Measurements from ENCODE around the gene ACAD9. TPM values are rescaled to one million over a fixed set of nuclear protein-coding genes. Genes with fewer than 3 reads are reported as not detected.
"Not testable (repeated sequence)": the region's sequence is repeated elsewhere in the genome, so short reads cannot be mapped to it uniquely, and the experiment has no call there.

ACAD9 gene
- total RNA-seq, result 10 to 100 TPM; 30.3 to 40.5 (median 34.4) TPM
- polyA plus RNA-seq, result 10 to 100 TPM; 16.2 to 32.4 (median 18.5) TPM

GRCh38 chr3:128879125-128879969 lies at the start of gene ACAD9:
ACAD9 (plus strand) TSS chr3:128879620; CDS start chr3:128879692, 72 bp downstream.
- intact Hi-C loops (cut with DNase I), result loop anchor here (1.0 to 2.0 kb wide), 4 partner anchors 153 to 261 kb away; partner anchors contain the start of genes RAB7A and RPN1
- Histone ChIP-seq H3K4me1 (peaks cover 0 to 37% (median 29%) of the 10 kb centered on the region in 4 donors), H3K36me3 (peaks cover 0 to 19% (median 0%) of the 10 kb centered on the region in 4 donors), H3K4me3 (peak within 1 kb of the TSS; percentile 62 to 81 (median 68)), H3K27me3 (no peaks in the 10 kb centered on the region), H3K9me3 (no peaks in the 10 kb centered on the region), H3K27ac (peak within 1 kb of the TSS; percentile 94 to 97 (median 96))
- peak; percentile 99 for DNase-seq
- WGBS, 2 donors, result 0% methylated on average over 65 of the region's 65 CpGs
- peak; percentile 98 to 99 (median 98) for TF ChIP-seq POLR2AphosphoS5 (IDR thresholded peaks at IDR 0.05)
- TF ChIP-seq POLR2A (IDR thresholded peaks at IDR 0.05), result peak; percentile 90 to 97
- peak in 1 of 4 donors; percentile 86 for TF ChIP-seq EP300 (IDR thresholded peaks at IDR 0.05)
- TF ChIP-seq, protein P1, sequence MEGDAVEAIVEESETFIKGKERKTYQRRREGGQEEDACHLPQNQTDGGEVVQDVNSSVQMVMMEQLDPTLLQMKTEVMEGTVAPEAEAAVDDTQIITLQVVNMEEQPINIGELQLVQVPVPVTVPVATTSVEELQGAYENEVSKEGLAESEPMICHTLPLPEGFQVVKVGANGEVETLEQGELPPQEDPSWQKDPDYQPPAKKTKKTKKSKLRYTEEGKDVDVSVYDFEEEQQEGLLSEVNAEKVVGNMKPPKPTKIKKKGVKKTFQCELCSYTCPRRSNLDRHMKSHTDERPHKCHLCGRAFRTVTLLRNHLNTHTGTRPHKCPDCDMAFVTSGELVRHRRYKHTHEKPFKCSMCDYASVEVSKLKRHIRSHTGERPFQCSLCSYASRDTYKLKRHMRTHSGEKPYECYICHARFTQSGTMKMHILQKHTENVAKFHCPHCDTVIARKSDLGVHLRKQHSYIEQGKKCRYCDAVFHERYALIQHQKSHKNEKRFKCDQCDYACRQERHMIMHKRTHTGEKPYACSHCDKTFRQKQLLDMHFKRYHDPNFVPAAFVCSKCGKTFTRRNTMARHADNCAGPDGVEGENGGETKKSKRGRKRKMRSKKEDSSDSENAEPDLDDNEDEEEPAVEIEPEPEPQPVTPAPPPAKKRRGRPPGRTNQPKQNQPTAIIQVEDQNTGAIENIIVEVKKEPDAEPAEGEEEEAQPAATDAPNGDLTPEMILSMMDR (IDR thresholded peaks at IDR 0.05), result no peak

- H3K36me3 ChIP-seq; intact Hi-C loops (cut with DNase I); H3K4me1 ChIP-seq; H3K9me3 ChIP-seq; H3K27ac ChIP-seq; H3K27me3 ChIP-seq; H3K4me3 ChIP-seq; DNase-seq: not testable (repeated sequence)
- WGBS, 2 donors, result 65 to 78% methylated on average over 7 of the region's 7 CpGs
Measured at GRCh38 chr3:128829925-128830625, 49.3 kb upstream of the ACAD9 start.

DNA sequence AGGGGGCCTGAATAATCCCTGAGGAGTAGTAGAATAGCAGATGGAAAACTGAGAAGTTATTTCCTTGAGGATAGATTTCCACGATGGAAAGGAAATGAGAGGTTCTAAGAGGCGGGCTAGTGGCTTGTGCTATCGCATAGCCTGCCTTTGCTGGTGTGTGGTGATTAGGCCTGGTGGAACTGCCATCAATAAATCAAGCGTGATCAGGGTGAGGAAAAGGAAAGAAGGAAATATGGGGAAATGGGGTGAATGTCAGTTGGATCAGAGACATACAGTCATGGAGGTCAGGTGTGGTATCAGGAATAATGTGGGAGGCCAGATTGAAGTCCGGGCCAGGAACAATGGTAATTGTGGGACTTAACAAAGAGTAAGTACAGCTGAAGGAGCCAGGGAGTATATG lies 48.7 kb upstream of the ACAD9 start:
- WGBS, 2 donors, result 93 to 95% methylated on average over 5 of the region's 5 CpGs
- H3K4me3 ChIP-seq; H3K9me3 ChIP-seq; H3K36me3 ChIP-seq; H3K27ac ChIP-seq; DNase-seq; H3K4me1 ChIP-seq; intact Hi-C loops (cut with DNase I); H3K27me3 ChIP-seq: not testable (repeated sequence)

DNA sequence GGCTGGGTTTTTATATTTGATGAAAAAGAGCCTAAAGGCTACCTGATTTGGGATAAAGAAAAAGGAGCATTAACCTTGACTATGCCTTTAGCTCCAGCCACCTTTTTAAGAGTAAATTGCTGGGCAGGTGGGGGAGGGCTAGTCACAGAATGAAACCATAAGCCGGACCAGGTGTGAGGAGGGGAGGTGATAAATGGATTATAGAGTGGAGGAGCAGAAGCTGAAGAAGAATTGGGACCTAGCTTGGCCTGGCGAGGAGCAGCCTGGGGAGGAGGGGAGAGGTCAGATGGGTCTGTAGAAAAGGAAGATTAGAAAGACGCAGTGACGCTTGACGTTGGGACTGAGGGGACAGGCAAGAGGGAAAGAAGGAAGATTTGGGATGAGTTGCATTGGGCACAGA lies 46.4 kb upstream of the ACAD9 start:
- 87 to 89% methylated on average over 5 of the region's 5 CpGs for WGBS, 2 donors
- H3K36me3 ChIP-seq; H3K27ac ChIP-seq; H3K4me1 ChIP-seq; DNase-seq; H3K27me3 ChIP-seq; intact Hi-C loops (cut with DNase I); H3K4me3 ChIP-seq; H3K9me3 ChIP-seq: not testable (repeated sequence)

DNA sequence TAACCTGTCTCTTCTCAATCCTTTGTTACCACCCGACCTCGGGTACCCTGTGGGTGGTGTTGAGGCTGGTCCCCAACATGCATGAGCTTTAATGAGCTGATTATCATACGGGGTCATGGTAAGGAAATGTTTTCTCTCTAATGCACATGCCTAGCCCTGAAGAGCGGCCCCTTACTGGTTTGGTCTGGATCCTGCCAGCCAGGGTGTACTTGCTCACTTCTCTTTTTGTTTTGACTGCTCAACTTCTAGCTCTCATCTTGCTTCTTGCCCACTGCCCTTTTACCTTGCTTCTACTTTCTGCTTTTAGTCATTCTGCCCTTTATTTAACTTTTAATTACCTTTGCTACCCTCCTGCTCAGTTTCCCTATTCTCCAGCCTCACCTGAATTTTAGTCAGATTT lies 44.3 kb upstream of the ACAD9 start:
- TF ChIP-seq, protein P1 (IDR thresholded peaks at IDR 0.05), result no peak
- no peak for TF ChIP-seq EP300 (IDR thresholded peaks at IDR 0.05)
- no peak for TF ChIP-seq POLR2AphosphoS5 (IDR thresholded peaks at IDR 0.05)
- no peak for TF ChIP-seq POLR2A (IDR thresholded peaks at IDR 0.05)
- Histone ChIP-seq H3K27me3 (no peaks in the 10 kb centered on the region), H3K36me3 (no peaks in the 10 kb centered on the region), H3K9me3 (no peaks in the 10 kb centered on the region), H3K27ac (no peak overlapping the region), H3K4me1 (no peaks in the 10 kb centered on the region), H3K4me3 (no peak overlapping the region)
- 89 to 93% methylated on average over 4 of the region's 4 CpGs for WGBS, 2 donors
- intact Hi-C loops (cut with DNase I), result no loop called here
- DNase-seq, result no peak

Measured in sigmoid colon (tissue), 7 donors.